ENCODE data around the gene PGM1.
A peak's percentile ranks its signal among the peaks of the same experiment; 100 is the strongest.

PGM1 gene

DNA sequence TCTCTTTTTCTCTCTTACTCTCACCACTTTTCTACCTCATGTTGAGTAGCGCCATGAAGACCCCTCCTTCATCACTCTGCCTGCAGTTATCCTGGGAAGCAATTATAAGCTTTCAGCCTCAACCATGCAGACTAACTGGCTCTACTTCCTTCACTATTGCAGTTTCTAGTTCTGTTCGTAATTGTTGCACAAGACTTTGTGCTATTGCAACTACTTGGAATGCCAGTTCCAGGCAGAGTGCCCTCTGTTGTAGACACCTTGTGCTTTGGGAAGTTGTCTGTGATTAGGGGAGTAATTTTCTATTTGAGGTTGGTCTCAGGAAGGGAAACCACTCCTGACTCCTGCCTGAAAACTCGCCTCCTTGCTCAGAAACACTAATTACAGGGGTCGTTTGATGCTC lies 19.4 kb downstream of the PGM1 start:
- POLR2A ChIA-PET: no interaction called here
- Histone ChIP-seq H3K27me3 (replicated peaks in 2 of 5; ENCODE audit: control insufficient read depth in 4 of 5, insufficient read depth in 5 of 5, low read length in 4 of 5) (no peaks in the 10 kb centered on the region), H3K4me1 (ENCODE audit: control extremely low read depth in 1 of 4, control insufficient read depth in 4 of 4, insufficient read depth in 4 of 4, low read length in 3 of 4) (peaks cover 0 to 8% (median 2%) of the 10 kb centered on the region in 4 experiments), H3K9me3 (ENCODE audit: control extremely low read depth in 1 of 5, control insufficient read depth in 4 of 5, insufficient read depth in 2 of 5, low read depth in 1 of 5, low read length in 4 of 5) (no peaks in the 10 kb centered on the region), H3K27ac (ENCODE audit: insufficient read depth in 1 of 2, low read depth in 1 of 2, low read length in 2 of 2, poor library complexity in 1 of 2, severe bottlenecking in 2 of 2) (no peak overlapping the region), H3K4me3 (ENCODE audit: control insufficient read depth in 1 of 7, extremely low read depth in 1 of 7, insufficient read depth in 4 of 7, low read depth in 2 of 7, low read length in 6 of 7) (no peak overlapping the region), H3K36me3 (ENCODE audit: control insufficient read depth in 4 of 4, insufficient read depth in 4 of 4, low read length in 3 of 4) (no peaks in the 10 kb centered on the region)
- 93% methylated on average over 1 of the region's 4 CpGs for WGBS (ENCODE audit: insufficient coverage)
- no peak for DNase-seq
- CTCF ChIA-PET: interaction anchor here (1.5 to 3.6 kb wide), 2 partner anchors 80 to 630 kb away, joined by 3 to 13 read pairs; no protein-coding TSS in a partner anchor

DNA sequence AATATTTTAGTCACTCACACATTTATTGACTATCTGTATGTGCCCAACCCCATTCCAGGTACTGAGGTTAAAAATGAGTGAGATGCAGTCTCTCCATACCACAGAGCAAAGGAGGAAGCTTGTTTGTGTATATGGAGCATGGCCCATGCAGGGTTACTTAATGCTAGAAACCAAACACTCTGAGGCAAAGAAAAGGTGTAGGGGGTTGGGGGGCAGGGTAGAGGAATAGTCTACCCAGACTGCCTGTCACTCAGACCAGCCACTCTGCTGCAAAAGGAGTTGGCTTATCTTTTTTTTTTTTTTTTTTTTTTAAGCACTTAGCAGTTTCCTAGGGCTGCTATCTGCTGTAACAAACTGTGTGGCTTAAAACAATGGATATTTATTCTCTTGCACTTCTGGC lies 19.8 kb downstream of the PGM1 start:
- Histone ChIP-seq H3K9me3 (ENCODE audit: control extremely low read depth in 1 of 5, control insufficient read depth in 4 of 5, insufficient read depth in 2 of 5, low read depth in 1 of 5, low read length in 4 of 5) (no peaks in the 10 kb centered on the region), H3K27ac (ENCODE audit: insufficient read depth in 1 of 2, low read depth in 1 of 2, low read length in 2 of 2, poor library complexity in 1 of 2, severe bottlenecking in 2 of 2) (no peak overlapping the region), H3K36me3 (ENCODE audit: control insufficient read depth in 4 of 4, insufficient read depth in 4 of 4, low read length in 3 of 4) (no peaks in the 10 kb centered on the region), H3K4me1 (ENCODE audit: control extremely low read depth in 1 of 4, control insufficient read depth in 4 of 4, insufficient read depth in 4 of 4, low read length in 3 of 4) (peaks cover 0 to 8% (median 2%) of the 10 kb centered on the region in 4 experiments), H3K27me3 (replicated peaks in 2 of 5; ENCODE audit: control insufficient read depth in 4 of 5, insufficient read depth in 5 of 5, low read length in 4 of 5) (no peaks in the 10 kb centered on the region), H3K4me3 (ENCODE audit: control insufficient read depth in 1 of 7, extremely low read depth in 1 of 7, insufficient read depth in 4 of 7, low read depth in 2 of 7, low read length in 6 of 7) (no peak overlapping the region)
- DNase-seq: no peak
- ChIA-PET POLR2A (no interaction called here), CTCF (interaction anchor here (1.4 to 3.6 kb wide), 3 partner anchors 79 to 631 kb away, joined by 3 to 13 read pairs (median 4); no protein-coding TSS in a partner anchor)

DNA sequence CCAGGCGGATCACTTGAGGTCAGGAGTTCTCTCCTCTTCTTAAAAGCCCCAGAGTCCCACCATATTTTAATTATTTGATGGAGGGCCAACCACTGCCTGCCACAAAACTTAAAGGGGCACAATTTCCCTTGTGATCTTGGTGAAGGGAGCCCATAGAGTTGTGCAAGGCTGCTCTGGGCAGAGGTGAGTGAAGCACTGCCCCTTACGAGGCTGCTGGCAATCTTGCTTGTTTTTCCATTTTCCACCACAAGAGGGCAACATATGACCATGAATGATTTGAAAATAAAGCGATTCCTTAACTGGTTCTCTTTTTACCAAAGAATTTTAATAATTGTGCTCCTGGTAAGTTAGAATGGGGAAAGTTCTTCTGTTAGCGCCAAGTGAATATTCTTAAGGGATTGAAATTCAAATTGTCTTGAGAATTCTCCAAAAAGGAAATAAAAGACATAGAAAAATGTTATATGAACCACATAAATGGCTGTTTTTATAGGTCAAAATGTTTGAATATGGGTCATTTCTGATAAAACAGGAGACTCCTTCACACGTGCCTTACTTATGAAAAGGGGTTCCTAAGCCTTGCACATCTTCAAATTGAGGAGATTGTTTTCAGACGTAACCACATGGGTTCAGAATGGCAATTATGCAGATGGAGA lies 22.7 kb downstream of the PGM1 start:
- POLR2A ChIA-PET: no interaction called here
- WGBS (ENCODE audit: insufficient coverage): 93% methylated on average over 2 of the region's 6 CpGs
- no peaks in the 10 kb centered on the region for H3K27me3 ChIP-seq (replicated peaks in 2 of 5; ENCODE audit: control insufficient read depth in 4 of 5, insufficient read depth in 5 of 5, low read length in 4 of 5)
- no peaks in the 10 kb centered on the region for H3K36me3 ChIP-seq (ENCODE audit: control insufficient read depth in 4 of 4, insufficient read depth in 4 of 4, low read length in 3 of 4)
- CTCF ChIA-PET: interaction anchor here (0.7 to 2.9 kb wide), 8 partner anchors 10 to 631 kb away, joined by 3 to 22 read pairs (median 5); no protein-coding TSS in a partner anchor
- peak; percentile 71 to 85 (median 77) for DNase-seq
- H3K4me1 ChIP-seq (ENCODE audit: control extremely low read depth in 1 of 4, control insufficient read depth in 4 of 4, insufficient read depth in 4 of 4, low read length in 3 of 4): peaks cover 0 to 8% (median 2%) of the 10 kb centered on the region in 4 experiments
- H3K4me3 ChIP-seq (ENCODE audit: control insufficient read depth in 1 of 7, extremely low read depth in 1 of 7, insufficient read depth in 4 of 7, low read depth in 2 of 7, low read length in 6 of 7): no peak overlapping the region
- no peaks in the 10 kb centered on the region for H3K9me3 ChIP-seq (ENCODE audit: control extremely low read depth in 1 of 5, control insufficient read depth in 4 of 5, insufficient read depth in 2 of 5, low read depth in 1 of 5, low read length in 4 of 5)
- H3K27ac ChIP-seq (ENCODE audit: insufficient read depth in 1 of 2, low read depth in 1 of 2, low read length in 2 of 2, poor library complexity in 1 of 2, severe bottlenecking in 2 of 2): no peak overlapping the region

DNA sequence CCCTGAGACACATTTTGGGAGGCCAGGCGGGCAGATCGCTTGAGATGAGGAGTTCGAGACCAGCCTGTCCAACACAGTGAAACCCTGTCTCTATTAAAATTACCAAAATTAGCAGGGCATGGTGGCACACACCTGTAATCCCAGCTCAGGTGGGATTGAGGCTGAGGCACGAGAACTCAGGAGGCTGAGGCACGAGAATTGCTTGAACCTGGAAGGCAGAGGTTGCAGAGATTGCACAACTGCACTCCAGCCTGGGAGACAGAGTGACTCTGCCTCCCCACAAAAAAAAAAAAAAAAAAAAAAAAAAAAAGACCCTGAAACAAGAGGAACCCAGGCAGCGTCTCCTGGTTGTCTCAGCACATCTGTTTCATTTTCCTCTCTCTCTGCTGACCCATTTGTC lies 24.2 kb downstream of the PGM1 start:
- ChIA-PET POLR2A (no interaction called here), CTCF (interaction anchor here (0.7 to 2.9 kb wide), 7 partner anchors 68 to 629 kb away, joined by 3 to 22 read pairs (median 4); no protein-coding TSS in a partner anchor)
- Histone ChIP-seq H3K4me3 (ENCODE audit: control insufficient read depth in 1 of 7, extremely low read depth in 1 of 7, insufficient read depth in 4 of 7, low read depth in 2 of 7, low read length in 6 of 7) (no peak overlapping the region), H3K9me3 (ENCODE audit: control extremely low read depth in 1 of 5, control insufficient read depth in 4 of 5, insufficient read depth in 2 of 5, low read depth in 1 of 5, low read length in 4 of 5) (no peaks in the 10 kb centered on the region), H3K36me3 (ENCODE audit: control insufficient read depth in 4 of 4, insufficient read depth in 4 of 4, low read length in 3 of 4) (no peaks in the 10 kb centered on the region), H3K27ac (ENCODE audit: insufficient read depth in 1 of 2, low read depth in 1 of 2, low read length in 2 of 2, poor library complexity in 1 of 2, severe bottlenecking in 2 of 2) (no peak overlapping the region), H3K27me3 (replicated peaks in 2 of 5; ENCODE audit: control insufficient read depth in 4 of 5, insufficient read depth in 5 of 5, low read length in 4 of 5) (no peaks in the 10 kb centered on the region), H3K4me1 (ENCODE audit: control extremely low read depth in 1 of 4, control insufficient read depth in 4 of 4, insufficient read depth in 4 of 4, low read length in 3 of 4) (peaks cover 0 to 7% (median 2%) of the 10 kb centered on the region in 4 experiments)
- WGBS (ENCODE audit: insufficient coverage): 100% methylated on average over 4 of the region's 6 CpGs
- no peak for DNase-seq

DNA sequence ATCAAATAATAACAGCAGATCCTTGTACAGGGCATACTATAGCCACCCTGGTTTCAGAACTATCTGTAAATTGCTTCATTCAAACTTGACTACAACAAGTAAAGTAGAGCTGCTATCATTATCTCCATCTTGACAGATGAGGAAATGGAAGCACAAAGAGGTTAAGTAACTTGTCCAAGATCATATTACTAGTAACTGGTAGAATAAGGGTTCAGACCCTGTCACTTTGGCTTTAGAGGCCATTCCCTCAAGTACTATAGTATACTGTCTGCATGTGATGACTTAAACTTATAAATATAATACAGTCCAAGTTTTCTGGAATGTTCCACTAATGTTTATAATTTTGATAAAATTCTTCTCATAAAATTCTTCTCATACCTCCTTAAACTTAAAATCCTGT lies 24.8 kb downstream of the PGM1 start:
- Histone ChIP-seq H3K4me1 (ENCODE audit: control extremely low read depth in 1 of 4, control insufficient read depth in 4 of 4, insufficient read depth in 4 of 4, low read length in 3 of 4) (peaks cover 0 to 3% (median 0%) of the 10 kb centered on the region in 4 experiments), H3K36me3 (ENCODE audit: control insufficient read depth in 4 of 4, insufficient read depth in 4 of 4, low read length in 3 of 4) (no peaks in the 10 kb centered on the region), H3K27me3 (replicated peaks in 2 of 5; ENCODE audit: control insufficient read depth in 4 of 5, insufficient read depth in 5 of 5, low read length in 4 of 5) (no peaks in the 10 kb centered on the region), H3K4me3 (ENCODE audit: control insufficient read depth in 1 of 7, extremely low read depth in 1 of 7, insufficient read depth in 4 of 7, low read depth in 2 of 7, low read length in 6 of 7) (no peak overlapping the region), H3K27ac (ENCODE audit: insufficient read depth in 1 of 2, low read depth in 1 of 2, low read length in 2 of 2, poor library complexity in 1 of 2, severe bottlenecking in 2 of 2) (no peak overlapping the region), H3K9me3 (ENCODE audit: control extremely low read depth in 1 of 5, control insufficient read depth in 4 of 5, insufficient read depth in 2 of 5, low read depth in 1 of 5, low read length in 4 of 5) (no peaks in the 10 kb centered on the region)
- ChIA-PET CTCF (interaction anchor here (1.2 to 2.9 kb wide), 2 partner anchors 519 to 627 kb away, joined by 3 to 22 read pairs; no protein-coding TSS in a partner anchor), POLR2A (no interaction called here)
- DNase-seq: no peak

DNA sequence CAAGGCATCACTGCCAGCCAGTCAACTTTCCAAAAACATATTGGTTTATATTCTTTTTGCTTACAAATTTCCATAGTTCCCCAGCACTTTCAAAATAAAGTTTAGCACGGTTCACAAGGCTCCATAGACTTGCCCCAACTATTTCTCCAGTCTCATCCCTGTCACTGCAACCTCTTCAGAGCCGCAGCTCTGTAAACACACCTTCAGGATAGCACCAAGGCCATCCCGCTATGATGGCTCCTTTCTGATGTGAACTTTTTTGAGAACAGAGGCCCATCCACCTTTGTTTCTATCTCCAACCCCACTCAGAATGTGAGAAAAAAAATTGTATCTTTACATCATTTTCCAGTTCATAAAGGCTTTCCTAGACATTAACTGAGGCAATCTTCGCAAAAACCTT lies 26.3 kb downstream of the PGM1 start:
- H3K9me3 ChIP-seq (ENCODE audit: control extremely low read depth in 1 of 5, control insufficient read depth in 4 of 5, insufficient read depth in 2 of 5, low read depth in 1 of 5, low read length in 4 of 5): no peaks in the 10 kb centered on the region
- DNase-seq: no peak
- POLR2A ChIA-PET: no interaction called here
- no peak overlapping the region for H3K27ac ChIP-seq (ENCODE audit: insufficient read depth in 1 of 2, low read depth in 1 of 2, low read length in 2 of 2, poor library complexity in 1 of 2, severe bottlenecking in 2 of 2)
- no peaks in the 10 kb centered on the region for H3K4me1 ChIP-seq (ENCODE audit: control extremely low read depth in 1 of 4, control insufficient read depth in 4 of 4, insufficient read depth in 4 of 4, low read length in 3 of 4)
- 100% methylated on average over 3 of the region's 4 CpGs for WGBS (ENCODE audit: insufficient coverage)
- H3K36me3 ChIP-seq (ENCODE audit: control insufficient read depth in 4 of 4, insufficient read depth in 4 of 4, low read length in 3 of 4): no peaks in the 10 kb centered on the region
- CTCF ChIA-PET: no interaction called here
- H3K4me3 ChIP-seq (ENCODE audit: control insufficient read depth in 1 of 7, extremely low read depth in 1 of 7, insufficient read depth in 4 of 7, low read depth in 2 of 7, low read length in 6 of 7): no peak overlapping the region
- no peaks in the 10 kb centered on the region for H3K27me3 ChIP-seq (replicated peaks in 2 of 5; ENCODE audit: control insufficient read depth in 4 of 5, insufficient read depth in 5 of 5, low read length in 4 of 5)

DNA sequence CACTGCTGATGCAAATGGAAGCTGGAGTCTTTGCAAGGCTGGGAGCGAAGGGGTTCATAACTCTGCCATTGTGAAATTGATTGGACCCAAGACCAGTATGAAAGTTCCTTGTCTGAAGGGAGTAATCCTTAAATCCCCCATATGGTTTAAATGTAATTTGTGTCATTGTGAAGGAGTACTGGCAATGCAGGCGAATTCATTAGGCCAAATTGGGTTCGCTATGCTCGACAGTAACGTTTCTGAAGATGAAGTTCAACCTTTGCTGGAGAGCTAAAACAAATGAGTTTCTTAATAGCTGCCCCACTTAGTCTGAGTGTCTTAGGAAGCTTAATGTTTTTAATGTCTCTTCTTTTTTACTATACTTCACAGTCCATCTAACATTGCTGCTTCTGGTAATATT lies 27.5 kb downstream of the PGM1 start:
- Histone ChIP-seq H3K27me3 (replicated peaks in 2 of 5; ENCODE audit: control insufficient read depth in 4 of 5, insufficient read depth in 5 of 5, low read length in 4 of 5) (no peaks in the 10 kb centered on the region), H3K36me3 (ENCODE audit: control insufficient read depth in 4 of 4, insufficient read depth in 4 of 4, low read length in 3 of 4) (no peaks in the 10 kb centered on the region), H3K4me3 (ENCODE audit: control insufficient read depth in 1 of 7, extremely low read depth in 1 of 7, insufficient read depth in 4 of 7, low read depth in 2 of 7, low read length in 6 of 7) (no peak overlapping the region), H3K4me1 (ENCODE audit: control extremely low read depth in 1 of 4, control insufficient read depth in 4 of 4, insufficient read depth in 4 of 4, low read length in 3 of 4) (peaks cover 0 to 3% (median 0%) of the 10 kb centered on the region in 4 experiments), H3K27ac (ENCODE audit: insufficient read depth in 1 of 2, low read depth in 1 of 2, low read length in 2 of 2, poor library complexity in 1 of 2, severe bottlenecking in 2 of 2) (no peak overlapping the region), H3K9me3 (ENCODE audit: control extremely low read depth in 1 of 5, control insufficient read depth in 4 of 5, insufficient read depth in 2 of 5, low read depth in 1 of 5, low read length in 4 of 5) (no peaks in the 10 kb centered on the region)
- CTCF ChIA-PET: no interaction called here
- 94% methylated on average over 5 of the region's 5 CpGs for WGBS (ENCODE audit: insufficient coverage)
- no peak for DNase-seq
- POLR2A ChIA-PET: no interaction called here

All from common myeloid progenitor, CD34-positive (primary cell).